MM.1S (cell line): ENCODE results near the gene TTLL9.
A peak's percentile ranks its signal among the peaks of the same experiment; 100 is the strongest.

ENCODE experiments used
- DNase-seq: peaks from one replicate; pipeline ENCODE4 v3.0.0-alpha.2; 2015
- H2AFZ ChIP-seq: fragments of 300-600 bp; sonication (generic); 2 replicates; pipeline ENCODE4 v1.6.0; 2016; ENCODE audit warnings: antibody characterized with exemption, low read length
- H3F3A ChIP-seq: fragments of 300-600 bp; sonication (generic); 2 replicates; pipeline ENCODE4 v1.6.1; 2016; ENCODE audit warnings: mild to moderate bottlenecking, antibody characterized with exemption, low read length, moderate library complexity, mixed read lengths; ENCODE audit not compliant: insufficient read depth
- H3K27ac ChIP-seq: fragments of 300-600 bp; sonication (generic); 2 replicates; pipeline ENCODE4 v1.5.1; 2016; ENCODE audit warnings: mild to moderate bottlenecking, low read length
- H3K27me3 ChIP-seq: fragments of 300-600 bp; sonication (generic); replicated peaks from 2 replicates; pipeline ENCODE4 v1.6.0; 2016; ENCODE audit warnings: low read length; ENCODE audit not compliant: insufficient read depth
- H3K36me3 ChIP-seq: fragments of 300-600 bp; sonication (generic); replicated peaks from 2 replicates; pipeline ENCODE4 v1.6.1; 2016; ENCODE audit warnings: mild to moderate bottlenecking, low read length, mixed read lengths; ENCODE audit not compliant: insufficient read depth
- H3K4me1 ChIP-seq: fragments of 300-600 bp; sonication (generic); 2 replicates; pipeline ENCODE4 v1.6.1; 2016; ENCODE audit warnings: low read length, mixed read lengths
- H3K4me2 ChIP-seq: fragments of 300-600 bp; sonication (generic); 2 replicates; pipeline ENCODE4 v1.6.0; 2016; ENCODE audit warnings: low read depth, low read length
- H3K4me3 ChIP-seq: fragments of 300-600 bp; sonication (generic); 2 replicates; pipeline ENCODE4 v1.5.1; 2016; ENCODE audit warnings: low read length, mixed read lengths
- H3K79me2 ChIP-seq: fragments of 300-600 bp; sonication (generic); 2 replicates; pipeline ENCODE4 v1.6.1; 2016; ENCODE audit warnings: mixed run types, low read length, mixed read lengths
- H3K9ac ChIP-seq: fragments of 300-600 bp; sonication (generic); 2 replicates; pipeline ENCODE4 v1.6.1; 2016; ENCODE audit warnings: low read length, mixed read lengths
- H3K9me2 ChIP-seq: fragments of 300-600 bp; sonication (generic); replicated peaks from 2 replicates; pipeline ENCODE4 v1.6.1; 2016; ENCODE audit warnings: mild to moderate bottlenecking, low read length, mixed read lengths; ENCODE audit not compliant: insufficient read depth
- H3K9me3 ChIP-seq: fragments of 300-600 bp; sonication (generic); replicated peaks from 2 replicates; pipeline ENCODE4 v1.6.1; 2016; ENCODE audit warnings: mild to moderate bottlenecking, low read length, mixed read lengths; ENCODE audit not compliant: insufficient read depth
- H4K20me1 ChIP-seq: fragments of 300-600 bp; sonication (generic); 2 replicates; pipeline ENCODE4 v1.6.1; 2016; ENCODE audit warnings: mild to moderate bottlenecking, low read length, moderate library complexity, mixed read lengths; ENCODE audit not compliant: insufficient read depth
- CTCF ChIP-seq: fragments of 300-600 bp; sonication (generic); IDR thresholded peaks from 2 replicates; pipeline ENCODE4 v1.5.1; 2016; ENCODE audit warnings: antibody characterized with exemption, low read length, mixed read lengths
- EZH2 ChIP-seq: fragments of 300-600 bp; sonication (generic); optimal IDR thresholded peaks from 2 replicates; pipeline ENCODE3; 2017; ENCODE audit warnings: low read depth, mild to moderate bottlenecking, antibody characterized with exemption, low read length, mixed read lengths
- EZH2phosphoT487 ChIP-seq: fragments of 300-600 bp; sonication (generic); IDR thresholded peaks from 2 replicates; pipeline ENCODE4 v1.6.1; 2018; ENCODE audit warnings: antibody characterized with exemption, low read length

Gene TTLL9

DNA sequence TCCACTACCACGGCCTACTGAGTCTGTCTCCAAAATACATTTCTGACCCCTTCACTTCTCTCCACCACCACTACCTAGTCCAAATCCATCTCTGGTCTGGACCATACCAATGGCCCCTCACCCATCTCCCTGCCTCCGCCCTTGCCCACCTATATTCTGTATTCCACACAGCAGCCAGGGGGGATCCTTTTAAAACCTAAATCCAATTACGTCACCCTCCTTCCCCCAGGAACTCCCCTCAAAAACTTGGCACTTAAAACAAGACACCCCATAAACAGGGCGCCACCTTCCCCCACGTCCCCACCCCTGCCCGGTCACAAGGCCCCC, 80.7 kb downstream of the TTLL9 start:
- Histone ChIP-seq H3K9me2 (no peaks in the 10 kb centered on the region), H3K27ac (no peak overlapping the region; the same call in 1 of the 2 replicates), H3K4me2 (peak overlapping the region; percentile 96), H3K27me3 (peaks cover 30% of the 10 kb centered on the region), H3K9me3 (no peaks in the 10 kb centered on the region), H3K4me3 (peak overlapping the region; percentile 98), H2AFZ (peak overlapping the region; percentile 85), H3F3A (no peaks in the 10 kb centered on the region), H3K4me1 (peaks cover 9% of the 10 kb centered on the region), H4K20me1 (no peaks in the 10 kb centered on the region), H3K79me2 (peaks cover 31% of the 10 kb centered on the region), H3K36me3 (peaks cover 5% of the 10 kb centered on the region; the same call in 1 of the 2 replicates), H3K9ac (peak overlapping the region; percentile 75)
- TF ChIP-seq EZH2phosphoT487 (no peak), EZH2 (no peak), CTCF (no peak)
- no peak for DNase-seq

DNA sequence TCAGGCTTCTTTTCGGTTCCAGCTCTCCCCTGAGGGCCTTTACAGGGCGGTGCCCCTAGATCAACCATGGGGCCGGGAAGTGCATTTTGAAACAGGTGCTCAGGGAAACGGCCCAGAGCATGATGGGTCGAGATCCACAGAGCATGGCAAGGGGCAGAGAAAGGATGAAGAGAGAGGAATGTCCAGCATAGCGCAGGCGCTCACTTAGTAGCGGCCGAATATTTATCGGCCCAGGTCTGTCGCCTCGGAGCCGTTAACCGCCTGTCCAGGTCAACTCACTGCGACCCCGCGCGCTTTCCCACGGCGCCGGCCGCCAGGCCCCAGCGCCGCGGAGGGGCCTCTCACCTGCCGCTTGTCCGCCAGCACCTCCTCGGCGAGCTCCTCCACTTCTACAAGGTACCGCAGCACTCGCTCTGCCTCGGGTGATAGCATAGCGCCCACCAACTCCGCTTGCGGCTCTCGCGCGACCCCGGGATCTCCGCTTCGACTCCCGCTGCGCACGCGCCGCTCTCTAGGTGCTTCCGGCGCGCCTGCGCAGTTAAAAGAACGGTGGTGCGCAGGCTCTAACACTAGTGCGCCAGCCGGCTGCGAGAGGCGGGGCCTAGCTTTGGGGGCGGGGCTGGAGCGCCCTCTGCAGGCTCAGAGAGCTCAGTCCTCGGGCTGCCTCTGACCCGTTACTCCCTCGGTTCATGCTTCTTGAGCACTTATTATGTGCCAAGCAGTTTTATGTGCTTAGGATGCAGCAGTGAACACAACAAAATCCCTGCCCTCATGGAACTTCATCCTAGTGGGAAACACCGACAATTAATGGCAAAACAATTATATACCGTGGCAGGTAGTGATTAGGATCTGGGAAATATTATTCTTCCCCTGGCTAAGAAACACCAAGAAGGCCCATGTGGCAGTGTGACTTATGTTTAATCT, 81.4 kb downstream of the TTLL9 start, which contains the start of gene PDRG1:
Gene PDRG1 (minus strand): TSS at position 517 of the 924 bp plus-strand sequence. CDS start 85 bp downstream, at position 432.
- H3K4me1 ChIP-seq: peaks cover 9% of the 10 kb centered on the region
- H3F3A ChIP-seq: no peaks in the 10 kb centered on the region
- peak within 1 kb of the TSS; percentile 85 for H2AFZ ChIP-seq
- peaks cover 37% of the 10 kb centered on the region for H3K27me3 ChIP-seq
- no peaks in the 10 kb centered on the region for H3K9me2 ChIP-seq
- TF ChIP-seq EZH2 (no peak), EZH2phosphoT487 (no peak), CTCF (peak; percentile 93)
- peak within 1 kb of the TSS; percentile 98 for H3K4me3 ChIP-seq
- H3K9ac ChIP-seq: peak within 1 kb of the TSS; percentile 75
- H3K27ac ChIP-seq: no peak within 1 kb of the TSS; the same call in 1 of the 2 replicates
- no peaks in the 10 kb centered on the region for H3K9me3 ChIP-seq
- peaks cover 31% of the 10 kb centered on the region for H3K79me2 ChIP-seq
- H3K4me2 ChIP-seq: peak within 1 kb of the TSS; percentile 96
- no peaks in the 10 kb centered on the region for H4K20me1 ChIP-seq
- H3K36me3 ChIP-seq: peaks cover 5% of the 10 kb centered on the region; the same call in 1 of the 2 replicates
- DNase-seq: peak; percentile 98

DNA sequence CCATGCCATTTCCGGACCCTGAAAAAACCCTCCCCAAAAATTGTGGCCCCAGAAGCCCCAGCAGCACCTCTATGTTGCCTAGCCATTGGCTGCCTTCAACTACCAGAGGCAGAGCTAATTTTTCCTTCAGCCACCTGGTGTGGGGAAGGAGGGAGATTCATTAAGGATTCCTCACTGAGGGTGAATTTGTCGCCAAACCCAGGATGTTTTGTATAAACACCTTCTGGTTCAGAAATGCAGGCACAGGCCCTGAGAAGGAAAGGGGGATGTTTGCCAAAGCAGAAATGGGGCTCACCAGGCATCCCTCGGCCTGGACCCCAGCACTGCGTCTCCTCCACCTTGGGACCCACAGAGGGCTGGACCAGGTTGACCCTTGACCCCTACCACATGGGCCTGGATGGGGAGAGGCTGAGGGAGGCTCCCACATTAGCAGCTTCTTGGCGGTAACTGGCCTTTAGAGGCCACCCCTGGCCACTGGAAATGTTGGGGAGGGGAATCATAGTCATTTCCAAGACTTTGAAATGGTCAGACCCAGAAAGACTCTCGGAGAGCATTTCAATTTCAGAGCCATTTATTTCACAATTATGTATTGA, 83.2 kb downstream of the TTLL9 start:
- H3K79me2 ChIP-seq: peaks cover 28% of the 10 kb centered on the region
- no peaks in the 10 kb centered on the region for H3K9me3 ChIP-seq
- H3K4me3 ChIP-seq: no peak overlapping the region
- H3K4me1 ChIP-seq: peaks cover 9% of the 10 kb centered on the region
- H3K27ac ChIP-seq: no peak overlapping the region
- H3K27me3 ChIP-seq: peaks cover 48% of the 10 kb centered on the region
- no peaks in the 10 kb centered on the region for H4K20me1 ChIP-seq
- 0 out of 2 replicates have a peak, but pooled peaks cover 5% of the 10 kb centered on the region for H3K36me3 ChIP-seq
- no peak overlapping the region for H3K4me2 ChIP-seq
- no peak for DNase-seq
- TF ChIP-seq CTCF (no peak), EZH2 (no peak), EZH2phosphoT487 (no peak)
- H3F3A ChIP-seq: no peaks in the 10 kb centered on the region
- H3K9ac ChIP-seq: no peak overlapping the region
- no peaks in the 10 kb centered on the region for H3K9me2 ChIP-seq
- no peak overlapping the region for H2AFZ ChIP-seq
